Body of pancreas (tissue), 4 donors: ENCODE results near the gene WDR45.

ENCODE experiments used
- POLR2A ChIP-seq, 3 donors: fragments of 450-650 bp; IDR thresholded peaks; one replicate each; pipeline ENCODE4 v1.6.1; 2016; ENCODE audit warnings: antibody characterized with exemption in 3 of 3, mild to moderate bottlenecking in 2 of 3
- TF ChIP-seq, protein P1 (sequence below), 7 experiments: fragments of 450-650 bp in 4 of 7; fragments of 200-600 bp in 3 of 7; sonication (generic) in 3 of 7; IDR thresholded peaks; one replicate each; pipeline ENCODE4 v1.5.1; 2016 to 2019; ENCODE audit warnings: antibody characterized with exemption in 7 of 7

DNA sequence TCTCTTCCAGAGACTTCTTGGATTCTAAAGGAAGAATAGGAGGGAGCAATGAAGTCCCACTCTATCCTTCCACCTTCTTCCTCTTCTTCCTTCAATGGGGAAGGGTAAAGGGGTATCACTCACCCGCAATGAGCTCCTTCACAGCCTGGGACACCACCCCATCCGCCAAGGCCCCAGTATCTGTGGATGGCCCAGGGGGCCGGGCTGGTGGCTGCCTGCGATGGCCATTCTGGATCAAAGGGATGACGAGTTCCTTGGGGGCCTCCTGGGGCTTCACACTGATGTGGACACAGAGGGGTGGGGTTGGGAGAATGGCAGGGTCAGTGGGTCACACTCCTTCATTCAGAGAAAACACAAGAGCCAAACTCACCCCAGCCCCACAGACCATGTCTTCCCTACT is 42.8 kb upstream of the WDR45 start:
- TF ChIP-seq, protein P1, sequence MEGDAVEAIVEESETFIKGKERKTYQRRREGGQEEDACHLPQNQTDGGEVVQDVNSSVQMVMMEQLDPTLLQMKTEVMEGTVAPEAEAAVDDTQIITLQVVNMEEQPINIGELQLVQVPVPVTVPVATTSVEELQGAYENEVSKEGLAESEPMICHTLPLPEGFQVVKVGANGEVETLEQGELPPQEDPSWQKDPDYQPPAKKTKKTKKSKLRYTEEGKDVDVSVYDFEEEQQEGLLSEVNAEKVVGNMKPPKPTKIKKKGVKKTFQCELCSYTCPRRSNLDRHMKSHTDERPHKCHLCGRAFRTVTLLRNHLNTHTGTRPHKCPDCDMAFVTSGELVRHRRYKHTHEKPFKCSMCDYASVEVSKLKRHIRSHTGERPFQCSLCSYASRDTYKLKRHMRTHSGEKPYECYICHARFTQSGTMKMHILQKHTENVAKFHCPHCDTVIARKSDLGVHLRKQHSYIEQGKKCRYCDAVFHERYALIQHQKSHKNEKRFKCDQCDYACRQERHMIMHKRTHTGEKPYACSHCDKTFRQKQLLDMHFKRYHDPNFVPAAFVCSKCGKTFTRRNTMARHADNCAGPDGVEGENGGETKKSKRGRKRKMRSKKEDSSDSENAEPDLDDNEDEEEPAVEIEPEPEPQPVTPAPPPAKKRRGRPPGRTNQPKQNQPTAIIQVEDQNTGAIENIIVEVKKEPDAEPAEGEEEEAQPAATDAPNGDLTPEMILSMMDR (IDR thresholded peaks at IDR 0.05): no peak
- no peak for TF ChIP-seq POLR2A (IDR thresholded peaks at IDR 0.05)
